Epithelial cell of proximal tubule (primary cell): ENCODE data around the gene COX7B. TPM values are rescaled to one million over a fixed set of nuclear protein-coding genes. Genes with fewer than 3 reads are reported as not detected.
"Not testable (repeated sequence)": the region's sequence is repeated elsewhere in the genome, so short reads cannot be mapped to it uniquely, and the experiment has no call there.

Experiments used
- DNase-seq: peaks from one replicate; pipeline ENCODE4 v3.0.0-alpha.2; 2011; ENCODE audit warnings: low read depth
- H3K4me3 ChIP-seq: 2 replicates; pipeline ENCODE4 v1.5.1; 2011; ENCODE audit warnings: low read depth, mild to moderate bottlenecking, low read length
- total RNA-seq: library from RNA; depleted of rRNA; stranded (reverse); fragments of >200 nt; gene quantifications from 2 replicates; pipeline ENCODE4 v1.2.3, GENCODE V29; 2015
- TF ChIP-seq, protein P1 (sequence below): conservative IDR thresholded peaks from 2 replicates; pipeline ENCODE4 v1.5.1; 2012; ENCODE audit warnings: low read depth, mild to moderate bottlenecking, low read length

Gene COX7B
- total RNA-seq, 1 donor from 2014 or later: 410 TPM

- TF ChIP-seq, protein P1, sequence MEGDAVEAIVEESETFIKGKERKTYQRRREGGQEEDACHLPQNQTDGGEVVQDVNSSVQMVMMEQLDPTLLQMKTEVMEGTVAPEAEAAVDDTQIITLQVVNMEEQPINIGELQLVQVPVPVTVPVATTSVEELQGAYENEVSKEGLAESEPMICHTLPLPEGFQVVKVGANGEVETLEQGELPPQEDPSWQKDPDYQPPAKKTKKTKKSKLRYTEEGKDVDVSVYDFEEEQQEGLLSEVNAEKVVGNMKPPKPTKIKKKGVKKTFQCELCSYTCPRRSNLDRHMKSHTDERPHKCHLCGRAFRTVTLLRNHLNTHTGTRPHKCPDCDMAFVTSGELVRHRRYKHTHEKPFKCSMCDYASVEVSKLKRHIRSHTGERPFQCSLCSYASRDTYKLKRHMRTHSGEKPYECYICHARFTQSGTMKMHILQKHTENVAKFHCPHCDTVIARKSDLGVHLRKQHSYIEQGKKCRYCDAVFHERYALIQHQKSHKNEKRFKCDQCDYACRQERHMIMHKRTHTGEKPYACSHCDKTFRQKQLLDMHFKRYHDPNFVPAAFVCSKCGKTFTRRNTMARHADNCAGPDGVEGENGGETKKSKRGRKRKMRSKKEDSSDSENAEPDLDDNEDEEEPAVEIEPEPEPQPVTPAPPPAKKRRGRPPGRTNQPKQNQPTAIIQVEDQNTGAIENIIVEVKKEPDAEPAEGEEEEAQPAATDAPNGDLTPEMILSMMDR: no peak
- H3K4me3 ChIP-seq: no peak overlapping the region
- DNase-seq: no peak
Observed at GRCh38 chrX:77925764-77926163, 26.5 kb downstream of the COX7B start.

DNA sequence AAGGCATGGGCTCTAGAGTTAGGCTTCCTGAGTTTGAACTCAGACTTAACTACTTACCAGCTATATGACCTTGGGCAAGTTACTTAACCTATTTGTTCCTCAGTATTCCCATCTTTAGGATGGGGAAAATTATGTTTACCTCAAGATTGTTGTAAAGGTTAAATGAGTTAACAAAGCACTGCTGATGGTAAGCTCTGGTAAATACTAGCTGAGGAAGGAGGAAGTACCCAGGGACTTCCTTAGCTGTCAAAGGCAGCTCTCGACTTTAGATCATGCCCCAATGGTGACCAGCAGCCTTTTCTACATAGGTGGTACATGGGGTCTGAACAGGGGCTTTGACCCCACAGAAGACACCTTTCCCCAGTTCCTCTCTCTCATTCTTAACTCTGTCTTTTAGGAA lies 31.3 kb downstream of the COX7B start:
- TF ChIP-seq, protein P1: no peak
- H3K4me3 ChIP-seq: no peak overlapping the region
- no peak for DNase-seq

- no peak for DNase-seq
- TF ChIP-seq, protein P1: no peak
Observed at GRCh38 chrX:77935886-77936285, 36.6 kb downstream of the COX7B start.

DNA sequence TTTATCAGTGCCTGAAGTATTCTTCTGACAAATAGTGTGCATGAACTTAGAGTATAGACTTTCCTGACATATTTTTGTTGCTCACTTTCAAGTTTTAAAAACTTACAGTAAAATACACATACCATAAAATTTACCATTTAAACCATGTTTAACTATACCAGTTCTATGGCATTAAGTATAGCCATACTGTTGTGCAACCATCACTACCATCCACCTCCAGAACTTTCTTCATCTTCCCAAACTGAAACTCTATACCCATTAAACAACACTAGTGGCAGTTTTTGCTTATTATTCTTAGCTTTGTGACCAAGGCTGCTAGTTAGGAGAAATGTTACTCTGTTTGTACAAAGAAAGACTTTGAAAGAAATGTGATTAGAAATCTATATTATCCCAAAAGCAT lies 37.0 kb downstream of the COX7B start:
- DNase-seq: no peak
- H3K4me3 ChIP-seq: no peak overlapping the region
- TF ChIP-seq, protein P1: no peak

More at GRCh38 chrX:77935886-77936285, 36.6 kb downstream of the COX7B start:
- no peak overlapping the region for H3K4me3 ChIP-seq

DNA sequence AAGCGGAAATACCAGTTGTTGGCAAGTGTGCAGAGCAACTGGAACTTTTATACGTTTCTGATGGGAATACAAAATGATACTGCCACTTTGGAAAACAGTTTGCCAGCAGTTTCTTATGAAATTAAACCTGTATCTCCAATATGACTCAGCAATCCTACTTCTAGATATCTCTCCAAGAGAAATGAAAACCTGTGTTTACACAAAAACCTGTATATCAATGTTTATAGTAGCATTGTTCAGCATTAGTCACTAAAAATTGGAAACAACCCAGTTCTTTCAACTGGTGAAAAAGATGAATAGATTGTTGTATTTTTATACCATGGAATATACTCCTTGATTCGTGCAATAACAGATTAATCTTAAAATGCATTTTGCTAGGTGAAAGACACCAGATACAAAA lies 38.0 kb downstream of the COX7B start:
- TF ChIP-seq, protein P1: no peak
- no peak overlapping the region for H3K4me3 ChIP-seq
- no peak for DNase-seq

GRCh38 chrX:77938083-77938680 lies 38.9 kb downstream of the COX7B start:
- TF ChIP-seq, protein P1: no peak
- no peak for DNase-seq
- H3K4me3 ChIP-seq: no peak overlapping the region

DNA sequence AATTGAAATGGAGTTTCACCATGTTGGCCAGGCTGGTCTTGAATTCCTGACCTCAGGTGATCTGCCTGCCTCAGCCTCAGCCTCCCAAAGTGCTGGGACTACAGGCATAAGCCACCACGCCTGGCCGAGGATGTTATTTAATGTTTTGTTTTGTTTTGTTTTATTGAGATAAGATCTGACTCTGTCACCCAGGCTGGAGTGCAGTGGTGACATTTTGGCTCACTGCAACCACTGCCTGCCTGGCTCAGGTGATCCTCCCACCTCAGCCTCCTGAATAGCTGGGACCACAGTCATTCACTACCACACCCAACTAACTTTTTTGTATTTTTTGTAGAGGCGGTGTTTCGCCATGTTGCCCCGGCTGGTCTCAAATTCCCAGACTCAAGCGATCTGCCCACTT lies 45.8 kb downstream of the COX7B start:
- DNase-seq, H3K4me3 ChIP-seq: not testable (repeated sequence)
